Esophagus squamous epithelium (tissue), 5 donors: Measurements from ENCODE around the gene DIO3. TPM values are rescaled to one million over a fixed set of nuclear protein-coding genes. Genes with fewer than 3 reads are reported as not detected.

Source experiments
- DNase-seq: peaks from one replicate; lab custom pipeline; 2025; lab: John Stamatoyannopoulos, UW
- H3K27ac ChIP-seq, 4 donors: fragments of 200-600 bp; sonication (generic); one replicate each; pipeline ENCODE4 v1.5.1; 2016 to 2019; ENCODE audit warnings: mild to moderate bottlenecking in 1 of 4
- H3K27me3 ChIP-seq, 4 donors: fragments of 200-600 bp; sonication (generic); 1 replicate in 3 of 4; 2 replicates in 1 of 4; pipeline versions ENCODE4 v1.5.1 to v1.6.0; 2017 to 2021; ENCODE audit warnings: antibody characterized with exemption in 1 of 4
- H3K36me3 ChIP-seq, 3 donors: fragments of 200-600 bp; sonication (generic); one replicate each; pipeline ENCODE4 v1.5.1; 2016 to 2019
- H3K4me1 ChIP-seq, 3 donors: fragments of 200-600 bp; sonication (generic); one replicate each; pipeline ENCODE4 v1.5.1; 2017 to 2019
- H3K4me3 ChIP-seq, 4 donors: fragments of 200-600 bp; sonication (generic); 1 replicate in 3 of 4; 2 replicates in 1 of 4; pipeline ENCODE4 v1.5.1; 2016 to 2019; ENCODE audit warnings: mild to moderate bottlenecking in 2 of 4, moderate library complexity in 1 of 4
- H3K9me3 ChIP-seq, 3 donors: fragments of 200-600 bp; sonication (generic); one replicate each; pipeline ENCODE4 v1.5.1; 2016 to 2019
- CTCF ChIP-seq, 6 experiments: fragments of 450-650 bp in 4 of 6; fragments of 200-600 bp in 2 of 6; sonication (generic) in 2 of 6; IDR thresholded peaks; one replicate each; pipeline ENCODE4 v1.5.1; 2016 to 2019; ENCODE audit warnings: antibody characterized with exemption in 6 of 6, mild to moderate bottlenecking in 4 of 6, moderate library complexity in 4 of 6
- POLR2A ChIP-seq, 4 donors: fragments of 450-650 bp; IDR thresholded peaks; one replicate each; pipeline ENCODE4 v1.6.1; 2017; ENCODE audit warnings: antibody characterized with exemption in 4 of 4, mild to moderate bottlenecking in 4 of 4, moderate library complexity in 3 of 4
- WGBS, 2 donors: methylation state at CpG; one replicate each; pipeline ENCODE4 v1.1.5; 2018; 5-methylcytosine and 5-hydroxymethylcytosine counted together
- intact Hi-C: fragments of 100-400 bp; cut with DNase I; formaldehyde crosslinking; loops from one replicate; pipeline ENCODE4 v1.15.0; 2022
- total RNA-seq, 4 donors: library from RNA; depleted of rRNA; stranded (reverse); fragments of >200 nt; gene quantifications; one replicate each; pipeline ENCODE4 v1.1.0, GENCODE V29; 2016
- donor health status: DM: yes; HTN: yes; CAD: no.

Gene DIO3
- total RNA-seq, 4 donors from 2014 or later, result 0.18 to 4.0 (median 0.53) TPM

GRCh38 chr14:101573289-101573688 lies 12.0 kb downstream of the DIO3 start:
- TF ChIP-seq POLR2A (IDR thresholded peaks at IDR 0.05) (no peak), CTCF (IDR thresholded peaks at IDR 0.05) (no peak)
- Histone ChIP-seq H3K36me3 (no peaks in the 10 kb centered on the region), H3K4me1 (no peaks in the 10 kb centered on the region), H3K9me3 (no peaks in the 10 kb centered on the region), H3K4me3 (no peak overlapping the region), H3K27me3 (peaks cover 0 to 26% (median 0%) of the 10 kb centered on the region in 4 donors), H3K27ac (no peak overlapping the region)
- intact Hi-C loops, result no loop called here
- DNase-seq, result no peak
- 77 to 81% methylated on average over 8 of the region's 8 CpGs for WGBS, 2 donors

- intact Hi-C loops, result no loop called here
- WGBS, 2 donors, result 69 to 100% methylated on average over 2 to 4 of the region's 4 CpGs
These were observed 14.3 kb downstream of the DIO3 start for GRCh38 chr14:101575581-101575980.

GRCh38 chr14:101577221-101577909 lies 16.1 kb downstream of the DIO3 start:
- no peak for TF ChIP-seq POLR2A (IDR thresholded peaks at IDR 0.05)
- no peak for TF ChIP-seq CTCF (IDR thresholded peaks at IDR 0.05)
- H3K36me3 ChIP-seq, result no peaks in the 10 kb centered on the region
- no peaks in the 10 kb centered on the region for H3K9me3 ChIP-seq
- 69 to 94% methylated on average over 3 to 6 of the region's 10 CpGs for WGBS, 2 donors
- DNase-seq, result no peak
- no peak overlapping the region for H3K4me3 ChIP-seq
- no peak overlapping the region for H3K27ac ChIP-seq
- intact Hi-C loops, result no loop called here
- peaks cover 0 to 39% (median 1%) of the 10 kb centered on the region in 4 donors for H3K27me3 ChIP-seq
- no peaks in the 10 kb centered on the region for H3K4me1 ChIP-seq

More at GRCh38 chr14:101575581-101575980, 14.3 kb downstream of the DIO3 start:
- TF ChIP-seq CTCF (IDR thresholded peaks at IDR 0.05) (no peak), POLR2A (IDR thresholded peaks at IDR 0.05) (no peak)
- peaks cover 0 to 27% (median 1%) of the 10 kb centered on the region in 4 donors for H3K27me3 ChIP-seq
- no peak overlapping the region for H3K27ac ChIP-seq
- no peaks in the 10 kb centered on the region for H3K9me3 ChIP-seq
- no peak overlapping the region for H3K4me3 ChIP-seq
- no peaks in the 10 kb centered on the region for H3K36me3 ChIP-seq
- DNase-seq, result no peak
- no peaks in the 10 kb centered on the region for H3K4me1 ChIP-seq

GRCh38 chr14:101578489-101578888 lies 17.2 kb downstream of the DIO3 start:
- Histone ChIP-seq H3K27me3 (peaks cover 0 to 41% (median 1%) of the 10 kb centered on the region in 4 donors), H3K9me3 (no peaks in the 10 kb centered on the region), H3K4me1 (no peaks in the 10 kb centered on the region), H3K27ac (no peak overlapping the region), H3K4me3 (no peak overlapping the region), H3K36me3 (no peaks in the 10 kb centered on the region)
- no peak for TF ChIP-seq POLR2A (IDR thresholded peaks at IDR 0.05)
- TF ChIP-seq CTCF (IDR thresholded peaks at IDR 0.05), result no peak
- no peak for DNase-seq
- intact Hi-C loops, result no loop called here
- 52 to 54% methylated on average over 6 of the region's 8 CpGs for WGBS, 2 donors

- peaks cover 0 to 41% (median 1%) of the 10 kb centered on the region in 4 donors for H3K27me3 ChIP-seq
- no peak for TF ChIP-seq POLR2A (IDR thresholded peaks at IDR 0.05)
- TF ChIP-seq CTCF (IDR thresholded peaks at IDR 0.05), result no peak
- DNase-seq, result no peak
- H3K4me1 ChIP-seq, result no peaks in the 10 kb centered on the region
- no peak overlapping the region for H3K4me3 ChIP-seq
- WGBS, 2 donors, result 80 to 90% methylated on average over 1 to 2 of the region's 11 CpGs
- no peaks in the 10 kb centered on the region for H3K9me3 ChIP-seq
- H3K27ac ChIP-seq, result no peak overlapping the region
- no peaks in the 10 kb centered on the region for H3K36me3 ChIP-seq
- intact Hi-C loops, result no loop called here
These were observed 18.2 kb downstream of the DIO3 start for GRCh38 chr14:101579372-101580080.
